ENCODE results near the gene GABRB1.

DNA sequence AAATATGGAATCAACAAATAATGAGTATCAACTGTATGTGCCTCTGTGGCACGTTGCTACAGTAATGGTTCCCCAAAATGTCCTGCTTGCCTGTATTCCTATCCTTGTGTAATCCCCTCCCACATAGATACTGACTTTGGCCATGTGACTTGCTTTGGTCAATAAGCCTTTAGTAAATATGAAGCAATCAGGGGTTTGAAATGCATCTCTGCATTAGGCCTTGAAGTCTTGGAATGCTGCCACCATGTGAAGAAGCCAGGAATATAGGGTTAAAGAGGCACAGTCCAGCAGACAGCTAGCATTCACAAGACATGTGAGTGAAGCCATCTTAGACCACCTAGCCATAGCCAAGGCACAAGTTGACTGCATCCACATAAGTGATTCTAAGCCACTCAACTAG is 190.9 kb downstream of the GABRB1 start:
- TF ChIP-seq, protein P1, sequence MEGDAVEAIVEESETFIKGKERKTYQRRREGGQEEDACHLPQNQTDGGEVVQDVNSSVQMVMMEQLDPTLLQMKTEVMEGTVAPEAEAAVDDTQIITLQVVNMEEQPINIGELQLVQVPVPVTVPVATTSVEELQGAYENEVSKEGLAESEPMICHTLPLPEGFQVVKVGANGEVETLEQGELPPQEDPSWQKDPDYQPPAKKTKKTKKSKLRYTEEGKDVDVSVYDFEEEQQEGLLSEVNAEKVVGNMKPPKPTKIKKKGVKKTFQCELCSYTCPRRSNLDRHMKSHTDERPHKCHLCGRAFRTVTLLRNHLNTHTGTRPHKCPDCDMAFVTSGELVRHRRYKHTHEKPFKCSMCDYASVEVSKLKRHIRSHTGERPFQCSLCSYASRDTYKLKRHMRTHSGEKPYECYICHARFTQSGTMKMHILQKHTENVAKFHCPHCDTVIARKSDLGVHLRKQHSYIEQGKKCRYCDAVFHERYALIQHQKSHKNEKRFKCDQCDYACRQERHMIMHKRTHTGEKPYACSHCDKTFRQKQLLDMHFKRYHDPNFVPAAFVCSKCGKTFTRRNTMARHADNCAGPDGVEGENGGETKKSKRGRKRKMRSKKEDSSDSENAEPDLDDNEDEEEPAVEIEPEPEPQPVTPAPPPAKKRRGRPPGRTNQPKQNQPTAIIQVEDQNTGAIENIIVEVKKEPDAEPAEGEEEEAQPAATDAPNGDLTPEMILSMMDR (IDR thresholded peaks at IDR 0.05; ENCODE audit: poor library complexity) = no peak
- TF ChIP-seq EZH2 (IDR thresholded peaks at IDR 0.05; ENCODE audit: borderline replicate concordance) (no peak), EZH2phosphoT487 (IDR thresholded peaks at IDR 0.05; ENCODE audit: low read depth, severe bottlenecking, unreplicated experiment) (no peak)
